ENCODE data around the gene IFITM2.

The IFITM2 gene

DNA sequence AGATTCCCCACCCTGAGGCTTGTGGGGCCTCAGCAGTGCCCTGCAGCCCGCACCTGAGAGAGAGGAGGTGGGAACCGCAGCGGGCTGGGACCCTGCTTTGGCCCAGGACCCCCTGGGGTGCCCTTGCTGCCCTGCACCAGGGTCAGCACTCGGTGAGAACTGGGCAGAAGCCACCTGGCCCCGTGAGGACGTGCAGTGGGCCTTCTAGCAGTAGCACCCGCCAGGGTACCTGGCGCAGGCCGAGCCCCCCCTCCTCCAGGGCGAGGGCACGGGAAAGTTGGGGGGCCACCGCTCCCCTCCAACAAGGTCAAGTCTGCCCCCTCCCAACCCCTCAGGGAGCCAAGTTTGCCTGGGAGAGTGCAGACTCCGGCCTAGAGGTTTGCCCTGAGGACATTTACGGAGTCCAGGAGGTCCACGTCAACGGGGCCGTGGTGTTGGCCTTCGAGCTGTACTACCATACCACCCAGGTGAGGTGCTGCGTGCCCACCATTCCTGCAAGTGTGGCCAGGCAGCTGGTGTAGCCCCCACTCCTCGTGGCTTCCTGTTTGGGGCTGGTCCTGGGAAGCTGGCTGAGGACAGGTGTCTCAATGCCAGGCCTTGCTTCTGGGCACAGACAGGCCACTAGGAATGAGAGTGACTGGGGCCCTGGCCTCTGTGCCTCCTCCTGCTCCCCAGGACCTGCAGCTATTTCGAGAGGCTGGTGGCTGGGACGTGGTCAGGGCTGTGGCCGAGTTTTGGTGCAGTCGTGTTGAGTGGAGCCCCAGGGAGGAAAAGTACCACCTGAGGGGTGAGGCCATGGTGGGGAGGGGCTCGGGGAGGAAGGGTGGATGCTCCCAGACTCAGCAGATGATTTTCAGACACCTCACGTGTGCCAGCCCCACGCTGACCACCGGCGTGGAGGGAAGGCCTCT, 15.2 kb upstream of the IFITM2 start:
- H3K4me3 ChIP-seq (ENCODE audit: low read depth, low read length), result no peak overlapping the region
- DNase-seq (ENCODE audit: low read depth), result no peak
- no peak for TF ChIP-seq POLR2A (IDR thresholded peaks at IDR 0.05; ENCODE audit: extremely low read depth, insufficient read length)

DNA sequence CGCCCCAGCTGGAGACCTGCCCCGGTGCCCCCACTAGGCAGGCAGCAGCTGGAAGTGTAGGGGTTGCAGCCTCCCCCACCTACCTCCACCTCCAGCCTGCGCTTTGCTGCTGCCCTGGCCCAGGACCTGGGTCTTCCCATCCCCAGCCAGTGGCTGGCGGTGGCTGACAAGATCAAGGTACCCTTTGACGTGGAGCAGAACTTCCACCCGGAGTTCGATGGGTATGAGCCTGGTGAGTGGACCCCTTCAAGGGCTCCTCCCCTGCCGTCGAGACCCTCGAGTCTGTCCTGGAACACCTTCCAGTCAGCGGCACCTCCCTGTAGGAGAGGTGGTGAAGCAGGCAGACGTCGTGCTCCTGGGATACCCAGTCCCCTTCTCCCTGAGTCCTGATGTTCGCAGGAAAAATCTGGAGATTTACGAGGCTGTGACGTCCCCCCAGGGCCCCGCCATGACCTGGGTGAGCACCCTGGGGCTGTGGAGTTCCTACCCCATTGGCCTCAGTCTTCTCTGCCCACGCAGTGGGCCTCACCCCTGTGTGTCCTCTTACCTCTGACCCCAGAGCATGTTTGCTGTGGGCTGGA, 14.3 kb upstream of the IFITM2 start:
- H3K4me3 ChIP-seq (ENCODE audit: low read depth, low read length), result no peak overlapping the region
- no peak for DNase-seq (ENCODE audit: low read depth)
- no peak for TF ChIP-seq POLR2A (IDR thresholded peaks at IDR 0.05; ENCODE audit: extremely low read depth, insufficient read length)
- TF ChIP-seq, protein P1, sequence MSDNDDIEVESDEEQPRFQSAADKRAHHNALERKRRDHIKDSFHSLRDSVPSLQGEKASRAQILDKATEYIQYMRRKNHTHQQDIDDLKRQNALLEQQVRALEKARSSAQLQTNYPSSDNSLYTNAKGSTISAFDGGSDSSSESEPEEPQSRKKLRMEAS (IDR thresholded peaks at IDR 0.05; ENCODE audit: low read depth, low read length), result no peak
- TF ChIP-seq MYC (IDR thresholded peaks at IDR 0.05; ENCODE audit: low read depth, low read length), result no peak
- TF ChIP-seq, protein P2, sequence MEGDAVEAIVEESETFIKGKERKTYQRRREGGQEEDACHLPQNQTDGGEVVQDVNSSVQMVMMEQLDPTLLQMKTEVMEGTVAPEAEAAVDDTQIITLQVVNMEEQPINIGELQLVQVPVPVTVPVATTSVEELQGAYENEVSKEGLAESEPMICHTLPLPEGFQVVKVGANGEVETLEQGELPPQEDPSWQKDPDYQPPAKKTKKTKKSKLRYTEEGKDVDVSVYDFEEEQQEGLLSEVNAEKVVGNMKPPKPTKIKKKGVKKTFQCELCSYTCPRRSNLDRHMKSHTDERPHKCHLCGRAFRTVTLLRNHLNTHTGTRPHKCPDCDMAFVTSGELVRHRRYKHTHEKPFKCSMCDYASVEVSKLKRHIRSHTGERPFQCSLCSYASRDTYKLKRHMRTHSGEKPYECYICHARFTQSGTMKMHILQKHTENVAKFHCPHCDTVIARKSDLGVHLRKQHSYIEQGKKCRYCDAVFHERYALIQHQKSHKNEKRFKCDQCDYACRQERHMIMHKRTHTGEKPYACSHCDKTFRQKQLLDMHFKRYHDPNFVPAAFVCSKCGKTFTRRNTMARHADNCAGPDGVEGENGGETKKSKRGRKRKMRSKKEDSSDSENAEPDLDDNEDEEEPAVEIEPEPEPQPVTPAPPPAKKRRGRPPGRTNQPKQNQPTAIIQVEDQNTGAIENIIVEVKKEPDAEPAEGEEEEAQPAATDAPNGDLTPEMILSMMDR (IDR thresholded peaks at IDR 0.05; ENCODE audit: low read depth, low read length), result no peak

DNA sequence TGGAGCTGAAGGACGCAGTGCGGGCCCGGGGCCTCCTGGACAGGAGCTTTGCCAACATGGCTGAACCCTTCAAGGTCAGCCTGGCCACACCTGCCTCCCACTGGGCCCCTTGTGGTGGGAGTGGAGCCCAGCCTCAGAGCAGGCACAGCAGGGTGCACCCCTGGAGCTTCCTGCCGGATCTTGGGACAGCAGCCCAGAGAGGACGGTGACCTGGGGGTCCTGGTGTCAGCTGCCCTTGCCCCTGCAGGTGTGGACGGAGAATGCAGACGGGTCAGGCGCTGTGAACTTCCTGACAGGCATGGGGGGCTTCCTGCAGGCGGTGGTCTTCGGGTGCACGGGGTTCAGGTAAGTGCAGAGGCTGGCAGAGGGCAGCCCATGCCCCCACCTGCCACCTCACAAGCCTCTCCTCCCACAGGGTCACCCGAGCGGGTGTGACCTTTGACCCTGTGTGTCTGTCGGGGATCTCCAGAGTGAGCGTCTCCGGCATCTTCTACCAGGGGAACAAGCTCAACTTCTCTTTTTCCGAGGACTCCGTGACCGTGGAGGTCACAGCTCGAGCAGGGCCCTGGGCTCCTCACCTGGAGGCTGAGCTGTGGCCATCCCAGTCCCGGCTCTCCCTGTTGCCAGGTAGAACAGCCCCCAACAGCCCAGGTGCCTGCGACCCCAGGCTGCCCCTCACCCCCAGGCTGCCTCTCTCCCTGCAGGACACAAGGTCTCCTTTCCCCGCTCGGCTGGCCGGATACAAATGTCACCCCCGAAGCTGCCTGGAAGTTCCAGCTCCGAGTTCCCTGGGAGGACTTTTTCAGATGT, 13.6 kb upstream of the IFITM2 start:
- no peak overlapping the region for H3K4me3 ChIP-seq (ENCODE audit: low read depth, low read length)
- TF ChIP-seq, protein P1 (IDR thresholded peaks at IDR 0.05; ENCODE audit: low read depth, low read length), result no peak
- no peak for TF ChIP-seq POLR2A (IDR thresholded peaks at IDR 0.05; ENCODE audit: extremely low read depth, insufficient read length)
- TF ChIP-seq, protein P2 (IDR thresholded peaks at IDR 0.05; ENCODE audit: low read depth, low read length), result no peak
- TF ChIP-seq MYC (IDR thresholded peaks at IDR 0.05; ENCODE audit: low read depth, low read length), result no peak
- no peak for DNase-seq (ENCODE audit: low read depth)

DNA sequence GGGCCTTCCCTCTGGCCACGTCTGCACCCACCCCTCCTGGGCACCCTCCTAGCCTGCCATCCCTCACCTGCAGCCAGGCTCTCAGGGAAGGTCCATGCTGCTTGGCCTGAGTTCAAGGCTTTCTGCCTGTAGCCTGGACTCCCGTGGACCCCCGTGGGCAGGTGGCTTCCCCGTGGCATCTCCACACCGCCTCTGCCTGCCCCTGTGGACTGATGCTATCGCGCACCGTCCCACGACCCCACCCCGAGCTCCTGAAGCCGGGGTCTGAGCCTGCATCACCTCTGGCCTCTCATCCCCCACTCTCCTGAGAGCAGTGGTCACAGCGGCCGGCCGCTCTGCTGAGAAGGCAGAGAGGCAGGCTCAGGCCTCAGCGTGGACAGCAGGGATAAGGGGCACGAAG, 12.8 kb upstream of the IFITM2 start:
- DNase-seq (ENCODE audit: low read depth), result no peak
- TF ChIP-seq, protein P1 (IDR thresholded peaks at IDR 0.05; ENCODE audit: low read depth, low read length), result no peak
- TF ChIP-seq POLR2A (IDR thresholded peaks at IDR 0.05; ENCODE audit: extremely low read depth, insufficient read length) (no peak), MYC (IDR thresholded peaks at IDR 0.05; ENCODE audit: low read depth, low read length) (no peak)
- TF ChIP-seq, protein P2 (IDR thresholded peaks at IDR 0.05; ENCODE audit: low read depth, low read length), result no peak
- no peak overlapping the region for H3K4me3 ChIP-seq (ENCODE audit: low read depth, low read length)

DNA sequence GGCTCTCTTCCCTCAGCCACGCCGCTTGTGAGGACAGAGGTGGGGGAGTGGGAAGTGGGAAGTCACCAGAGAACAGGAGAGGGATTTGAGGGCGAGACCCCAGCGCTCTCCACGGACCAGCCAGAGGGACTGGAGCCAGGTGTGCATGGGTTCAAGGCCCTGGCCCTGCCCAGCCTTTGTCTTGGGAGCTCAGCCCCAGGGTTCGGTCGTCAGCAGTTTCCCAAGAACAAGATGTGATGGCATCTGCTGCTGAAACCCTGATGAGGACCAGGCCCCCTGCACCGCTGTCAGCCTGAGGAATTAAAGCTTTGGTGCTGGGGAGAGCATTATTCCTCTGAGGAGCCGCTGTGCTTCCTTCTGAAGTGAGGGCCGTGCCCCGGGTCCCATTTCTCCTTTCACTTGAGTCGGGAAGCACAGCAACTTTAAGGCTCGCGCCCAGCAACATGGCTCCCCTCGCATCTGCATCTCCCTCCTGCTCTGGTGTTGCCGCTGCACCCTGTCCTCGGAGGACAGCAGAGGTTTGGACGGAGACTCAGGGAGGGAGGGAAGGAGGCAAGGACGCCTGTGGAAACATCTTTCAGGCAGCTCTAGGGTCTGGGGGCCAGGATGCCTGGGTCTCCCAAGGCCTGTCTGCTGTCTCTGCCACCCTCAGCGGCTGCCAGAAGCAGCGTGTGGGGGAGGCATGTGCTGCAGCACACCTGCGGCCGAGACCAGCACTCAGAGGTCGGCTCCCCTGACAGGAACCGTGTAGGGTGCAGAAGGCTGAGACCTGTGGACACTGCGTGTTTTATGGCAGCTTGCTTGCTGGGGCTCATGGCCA, 12.1 kb upstream of the IFITM2 start:
- no peak for DNase-seq (ENCODE audit: low read depth)
- no peak for TF ChIP-seq POLR2A (IDR thresholded peaks at IDR 0.05; ENCODE audit: extremely low read depth, insufficient read length)
- TF ChIP-seq, protein P1 (IDR thresholded peaks at IDR 0.05; ENCODE audit: low read depth, low read length), result no peak
- TF ChIP-seq, protein P2 (IDR thresholded peaks at IDR 0.05; ENCODE audit: low read depth, low read length), result no peak
- TF ChIP-seq MYC (IDR thresholded peaks at IDR 0.05; ENCODE audit: low read depth, low read length), result no peak
- no peak overlapping the region for H3K4me3 ChIP-seq (ENCODE audit: low read depth, low read length)
